Testis (tissue), 2 donors: Measurements from ENCODE around the gene ZG16B.

Experiments
- POLR2A ChIP-seq: fragments of 450-650 bp; IDR thresholded peaks from one replicate; pipeline ENCODE4 v1.6.1; 2017; ENCODE audit warnings: antibody characterized with exemption, mild to moderate bottlenecking, moderate library complexity
- TF ChIP-seq, protein P1 (sequence below), 3 experiments: fragments of 450-650 bp in 2 of 3; fragments of 200-600 bp in 1 of 3; sonication (generic) in 1 of 3; IDR thresholded peaks; one replicate each; pipeline ENCODE4 v1.5.1; 2016 to 2019; ENCODE audit warnings: antibody characterized with exemption in 3 of 3, mild to moderate bottlenecking in 2 of 3, moderate library complexity in 1 of 3

DNA sequence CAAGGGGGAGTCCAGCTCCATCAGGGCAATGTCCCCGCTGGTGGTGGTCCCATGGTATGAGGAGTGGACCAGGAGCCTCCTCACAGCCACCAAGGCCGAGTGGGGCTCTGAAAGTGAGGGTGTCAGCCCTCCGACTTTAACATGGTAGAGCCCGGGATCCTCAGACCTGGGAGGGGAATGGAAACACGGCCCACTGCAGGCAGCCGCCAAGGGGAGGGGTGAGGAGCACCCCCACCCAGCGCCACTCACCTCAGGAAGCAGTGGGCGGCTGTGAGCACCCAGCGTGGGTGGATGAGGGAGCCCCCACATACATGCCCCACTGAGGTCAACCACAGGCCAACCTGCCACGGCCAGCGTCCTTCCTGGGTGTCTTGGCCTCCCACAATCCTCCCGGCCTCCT lies 10.8 kb downstream of the ZG16B start:
- TF ChIP-seq, protein P1, sequence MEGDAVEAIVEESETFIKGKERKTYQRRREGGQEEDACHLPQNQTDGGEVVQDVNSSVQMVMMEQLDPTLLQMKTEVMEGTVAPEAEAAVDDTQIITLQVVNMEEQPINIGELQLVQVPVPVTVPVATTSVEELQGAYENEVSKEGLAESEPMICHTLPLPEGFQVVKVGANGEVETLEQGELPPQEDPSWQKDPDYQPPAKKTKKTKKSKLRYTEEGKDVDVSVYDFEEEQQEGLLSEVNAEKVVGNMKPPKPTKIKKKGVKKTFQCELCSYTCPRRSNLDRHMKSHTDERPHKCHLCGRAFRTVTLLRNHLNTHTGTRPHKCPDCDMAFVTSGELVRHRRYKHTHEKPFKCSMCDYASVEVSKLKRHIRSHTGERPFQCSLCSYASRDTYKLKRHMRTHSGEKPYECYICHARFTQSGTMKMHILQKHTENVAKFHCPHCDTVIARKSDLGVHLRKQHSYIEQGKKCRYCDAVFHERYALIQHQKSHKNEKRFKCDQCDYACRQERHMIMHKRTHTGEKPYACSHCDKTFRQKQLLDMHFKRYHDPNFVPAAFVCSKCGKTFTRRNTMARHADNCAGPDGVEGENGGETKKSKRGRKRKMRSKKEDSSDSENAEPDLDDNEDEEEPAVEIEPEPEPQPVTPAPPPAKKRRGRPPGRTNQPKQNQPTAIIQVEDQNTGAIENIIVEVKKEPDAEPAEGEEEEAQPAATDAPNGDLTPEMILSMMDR (IDR thresholded peaks at IDR 0.05): no peak
- no peak for TF ChIP-seq POLR2A
